UCSD-AML1 (cell line): Measurements from ENCODE around the gene EPHA10.

Experiments
- DNase-seq: peaks from one replicate; lab custom pipeline; 2025; ENCODE audit not compliant: unreplicated experiment; lab: John Stamatoyannopoulos, UW

Gene EPHA10

GRCh38 chr1:37764888-37765441 lies at the start of gene EPHA10:
Gene EPHA10 (minus strand): TSS chr1:37765120. CDS start chr1:37765066, 54 bp downstream.
- no peak for DNase-seq

DNA sequence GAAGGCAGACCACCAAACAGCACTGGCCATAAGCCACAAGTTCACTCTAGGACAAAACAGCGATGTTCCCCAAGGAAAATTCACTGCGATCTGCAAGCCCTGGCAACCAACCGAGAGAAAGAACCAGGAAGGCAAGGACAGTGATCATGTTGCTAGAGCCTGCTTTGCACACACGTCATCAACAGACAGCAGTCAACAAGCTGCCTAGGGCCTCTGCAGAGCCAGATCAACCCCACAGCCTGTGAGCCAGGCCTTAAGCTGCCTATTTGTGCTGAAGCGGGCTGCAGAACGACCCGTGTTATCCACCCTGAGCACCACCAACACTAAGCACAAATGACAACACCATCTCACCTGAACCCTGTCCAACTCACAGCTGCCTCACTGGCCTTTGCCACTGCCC lies 49.3 kb upstream of the EPHA10 start:
- no peak for DNase-seq

- DNase-seq: no peak
Measured at GRCh38 chr1:37813529-37814145, 48.7 kb upstream of the EPHA10 start.

DNA sequence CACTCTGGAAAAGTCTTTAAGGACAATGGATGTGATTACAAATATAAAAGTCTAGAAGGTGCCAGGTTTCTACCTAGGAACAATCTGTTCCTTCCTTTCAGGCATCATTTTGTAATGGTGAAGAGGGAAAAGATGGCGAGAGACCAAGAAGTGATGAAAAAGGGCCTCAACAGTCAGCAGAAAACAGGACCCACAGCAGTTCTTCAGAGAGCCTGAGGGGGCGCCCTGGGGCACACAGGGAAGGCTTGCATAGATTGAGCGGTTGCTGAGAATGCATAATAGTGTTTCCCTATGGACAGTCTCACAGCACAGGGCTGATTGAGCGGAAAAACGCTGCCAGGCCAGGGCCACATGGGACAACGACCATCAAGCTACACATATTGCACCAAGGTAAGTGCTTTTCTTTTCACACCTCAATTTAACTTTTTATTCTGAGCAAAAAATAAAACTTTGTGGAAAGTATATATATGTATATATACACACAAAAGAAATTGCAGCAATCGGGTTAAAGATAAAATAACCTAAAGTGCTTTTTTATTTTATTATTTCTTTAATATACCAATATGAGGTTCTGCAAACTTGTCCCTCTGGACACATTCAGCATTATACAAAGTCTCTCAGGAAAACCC lies 46.2 kb upstream of the EPHA10 start:
- DNase-seq: peak; percentile 74

DNA sequence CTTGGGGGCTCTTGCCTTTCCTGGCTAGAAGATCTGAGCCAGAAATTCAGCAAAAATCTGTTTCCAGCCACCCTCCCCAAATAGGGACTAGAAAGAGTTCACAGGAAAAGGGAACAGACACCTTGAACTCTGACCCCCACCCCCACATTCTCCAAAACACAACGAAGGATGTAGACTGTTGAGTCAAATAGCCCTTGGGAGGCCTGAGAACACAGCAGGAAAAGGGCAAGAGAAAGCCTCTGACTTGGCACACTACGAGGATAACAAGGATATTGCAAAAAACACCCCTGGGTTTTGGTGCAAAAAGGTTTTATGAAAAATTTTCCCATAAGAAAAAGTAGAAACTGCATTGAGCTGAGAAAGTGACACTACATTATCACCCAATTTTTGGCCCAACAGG lies 45.0 kb upstream of the EPHA10 start:
- DNase-seq: no peak

DNA sequence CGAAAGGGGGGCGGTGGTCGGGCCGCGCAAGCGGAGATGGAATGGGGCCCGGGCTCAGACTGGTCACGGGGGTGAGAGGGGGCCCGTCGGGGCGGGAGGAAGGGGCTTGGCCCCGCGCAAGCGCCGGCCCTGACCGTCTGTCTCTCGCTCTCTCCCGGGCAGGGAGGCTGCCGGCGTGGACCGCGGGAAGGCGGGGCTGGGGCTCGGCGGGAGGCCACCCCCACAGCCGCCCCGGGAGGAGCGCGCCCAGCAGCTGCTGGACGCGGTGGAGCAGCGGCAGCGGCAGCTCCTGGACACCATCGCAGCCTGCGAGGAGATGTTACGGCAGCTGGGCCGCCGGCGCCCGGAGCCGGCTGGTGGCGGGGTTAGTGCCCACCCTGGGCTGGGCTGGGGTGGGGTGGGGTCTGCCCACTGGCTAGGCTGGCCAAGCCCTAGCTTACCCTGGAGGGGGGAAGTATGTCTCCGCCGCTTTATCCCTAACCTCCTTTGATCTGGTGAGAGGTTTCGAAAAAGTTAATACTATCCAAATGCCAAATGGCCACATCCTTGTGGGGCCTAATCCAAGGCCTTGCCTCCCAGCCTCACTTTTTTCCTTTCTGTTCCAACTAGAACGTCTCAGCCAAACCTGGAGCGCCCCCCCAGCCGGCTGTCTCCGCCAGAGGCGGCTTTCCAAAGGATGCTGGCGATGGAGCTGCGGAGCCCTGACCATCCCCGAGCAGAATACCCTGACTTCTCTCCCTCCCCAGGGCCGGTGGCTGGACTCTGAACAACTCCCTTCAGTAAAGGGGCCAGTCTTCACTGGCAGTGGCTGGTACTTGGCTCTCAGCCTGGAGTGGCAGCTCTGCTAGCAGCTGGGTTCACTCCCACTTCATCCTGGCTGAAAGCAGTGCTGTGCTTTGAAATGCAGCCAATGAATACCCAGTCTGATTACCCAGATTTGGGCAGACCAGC lies 43.7 kb upstream of the EPHA10 start:
- DNase-seq: peak; percentile 83

DNA sequence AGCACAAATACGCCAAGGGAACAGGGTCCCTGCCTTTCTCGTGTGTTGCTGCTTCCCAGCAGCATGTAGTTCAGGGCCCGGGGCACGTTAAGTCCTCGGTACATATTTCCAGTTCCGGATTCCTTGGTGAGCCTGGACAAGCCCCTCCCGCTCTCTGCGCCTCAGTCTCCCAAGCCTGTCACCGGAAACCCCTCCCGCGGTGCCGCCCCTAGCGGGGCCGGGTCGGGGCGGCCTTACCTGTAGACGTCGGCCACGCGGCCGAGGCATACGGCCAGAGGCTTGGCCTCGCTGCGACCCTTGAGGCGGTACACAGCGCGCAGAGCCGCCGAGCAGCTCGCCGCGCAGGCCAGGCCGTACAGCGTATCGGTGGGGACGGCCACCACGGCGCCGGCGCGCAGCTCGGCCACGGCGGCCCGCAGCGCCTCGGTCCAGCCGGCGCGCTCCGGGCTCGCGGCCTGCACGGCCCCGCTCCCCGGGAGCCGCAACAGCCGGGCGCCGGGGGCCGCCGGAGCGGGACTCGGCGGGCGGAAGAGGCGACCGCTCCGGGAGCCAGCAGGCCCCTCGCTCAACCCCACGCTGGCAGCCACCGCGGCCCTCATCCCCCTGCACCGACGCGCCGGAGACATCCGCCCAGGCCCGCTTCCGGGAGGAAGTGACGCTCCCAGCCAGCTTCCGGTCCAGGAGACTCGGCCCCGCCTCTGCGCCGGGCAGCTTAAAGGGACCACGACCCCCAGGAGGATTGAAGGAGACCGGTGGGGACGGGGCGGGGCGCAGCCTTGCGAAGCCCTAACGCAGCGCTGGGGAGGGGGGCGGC lies 42.8 kb upstream of the EPHA10 start, which contains the start of the genes C1orf122 and YRDC:
TSS of gene C1orf122 (plus strand) at position 236 of the 814 bp plus-strand sequence. CDS start 615 bp downstream, outside the sequence.
TSS of gene YRDC (minus strand) at position 654 of the 814 bp plus-strand sequence. CDS start at position 626, 28 bp downstream.
- DNase-seq: peak; percentile 94

DNA sequence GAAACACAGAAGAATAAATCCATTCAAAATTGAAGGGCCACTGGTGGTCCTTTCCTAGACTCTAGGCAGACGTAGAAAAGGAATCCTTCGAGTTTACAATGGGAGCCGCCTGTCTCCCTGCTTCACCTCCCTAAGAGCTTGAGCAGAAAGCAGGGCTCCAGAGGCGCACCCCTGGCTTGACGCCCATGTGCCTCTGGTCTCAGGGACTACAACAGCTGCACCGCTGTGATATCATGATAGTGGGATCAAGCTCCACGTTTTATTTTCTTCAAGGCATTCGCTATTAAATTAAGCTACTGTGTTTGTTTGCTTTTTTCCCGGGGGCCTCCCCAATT lies 42.3 kb upstream of the EPHA10 start:
- DNase-seq: no peak

- DNase-seq: no peak
Measured at GRCh38 chr1:37802439-37802838, 37.5 kb upstream of the EPHA10 start.

DNA sequence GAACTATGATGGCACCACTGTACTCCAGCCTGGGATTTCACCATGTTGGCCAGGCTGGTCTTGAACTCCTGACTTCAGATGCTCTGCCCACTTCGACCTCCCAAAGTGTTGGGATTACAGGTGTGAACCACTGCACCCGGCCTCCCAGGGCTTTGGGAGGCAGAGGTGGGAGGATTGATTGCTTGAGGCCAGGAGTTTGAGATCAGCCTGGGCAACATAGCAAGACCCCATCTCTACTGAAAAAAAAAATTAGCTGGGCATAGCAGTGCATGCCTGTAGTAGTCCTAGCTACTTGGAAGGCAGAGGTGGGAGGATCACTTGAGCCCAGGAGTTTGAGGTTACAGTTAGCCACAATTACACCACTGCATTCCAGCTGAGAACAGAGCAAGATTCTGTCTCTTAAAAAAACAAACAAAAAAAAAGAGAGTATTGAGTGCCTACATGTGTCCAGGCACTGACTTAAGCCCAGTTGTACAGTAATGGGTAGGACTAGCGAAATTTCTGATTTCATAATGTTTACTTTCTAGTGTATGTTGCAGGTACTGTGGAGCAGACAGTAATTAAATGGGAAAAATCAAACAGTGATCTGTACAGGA lies 32.9 kb upstream of the EPHA10 start:
- DNase-seq: no peak

- DNase-seq: peak; percentile 40
Measured at GRCh38 chr1:37795340-37796125, 30.6 kb upstream of the EPHA10 start.

DNA sequence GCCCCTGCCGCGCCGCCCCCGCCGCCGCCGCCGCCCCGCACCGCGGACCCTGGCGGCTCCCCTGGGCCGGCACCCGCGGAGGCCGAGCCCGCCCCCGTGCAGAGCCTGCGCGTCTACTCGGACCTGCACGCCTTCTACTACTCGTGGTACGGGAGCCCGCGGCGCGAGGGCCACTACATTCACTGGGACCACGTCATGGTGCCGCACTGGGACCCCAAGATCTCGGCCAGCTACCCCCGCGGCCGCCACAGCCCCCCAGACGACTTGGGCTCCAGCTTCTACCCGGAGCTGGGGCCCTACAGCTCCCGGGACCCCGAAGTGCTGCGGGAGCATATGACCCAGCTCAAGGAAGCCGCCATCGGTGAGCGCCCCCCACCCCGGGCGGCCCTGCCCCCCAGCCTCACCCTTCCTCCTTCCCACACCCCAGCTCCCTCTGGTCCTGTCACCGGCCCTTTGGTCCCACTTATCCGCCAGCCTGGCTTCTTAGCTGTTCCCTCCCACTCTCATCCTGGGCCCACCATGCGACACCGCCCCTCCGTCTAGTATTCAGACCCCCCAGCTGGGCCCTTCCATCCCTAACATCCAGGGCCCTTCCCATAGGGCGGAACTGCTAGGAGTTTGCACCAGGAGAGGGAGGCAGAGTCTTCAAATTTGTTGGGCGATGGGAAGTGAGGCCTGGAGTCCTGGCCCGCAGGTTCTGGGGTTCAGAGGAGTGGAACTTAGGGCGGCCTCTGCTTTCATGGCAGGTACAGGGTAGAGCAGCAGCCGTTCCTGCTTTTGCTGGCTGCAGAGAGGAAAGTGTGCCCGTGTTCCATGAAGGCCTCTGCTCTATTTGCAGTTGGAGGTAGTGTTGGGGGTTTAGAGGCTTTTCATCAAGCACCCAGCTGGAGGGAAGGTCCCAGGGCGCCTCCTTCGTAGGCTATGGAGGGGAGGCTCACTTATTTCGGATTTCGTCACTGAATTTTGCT lies 29.7 kb upstream of the EPHA10 start:
- DNase-seq: no peak

GRCh38 chr1:37793773-37794371 lies 29.0 kb upstream of the EPHA10 start, which contains the start of gene MANEAL:
Gene MANEAL (plus strand): TSS chr1:37793847. CDS start chr1:37794183, 336 bp downstream.
- peak; percentile 65 for DNase-seq

- no peak for DNase-seq
Measured at GRCh38 chr1:37792943-37793686, 28.2 kb upstream of the EPHA10 start.

GRCh38 chr1:37782491-37782890 lies 17.6 kb upstream of the EPHA10 start:
- DNase-seq: no peak

- no peak for DNase-seq
Measured at GRCh38 chr1:37778654-37779053, 13.7 kb upstream of the EPHA10 start.

- DNase-seq: no peak
Measured at GRCh38 chr1:37776946-37777516, 12.1 kb upstream of the EPHA10 start.
